Activated CD4-positive, alpha-beta T cell treated with anti-CD3 and anti-CD28 coated beads for 1 hour (primary cell): ENCODE data around the gene MOB2.
"Not testable (repeated sequence)": the region's sequence is repeated elsewhere in the genome, so short reads cannot be mapped to it uniquely, and the experiment has no call there.

Experiments used
- DNase-seq: peaks from one replicate; pipeline ENCODE4 v3.0.0-alpha.2; 2020

Gene MOB2

GRCh38 chr11:1517117-1518005 is 30.8 kb upstream of the MOB2 start:
- DNase-seq, result no peak

GRCh38 chr11:1516273-1517067 is 29.9 kb upstream of the MOB2 start:
- DNase-seq, result no peak

- DNase-seq, result peak; percentile 59
Observed at GRCh38 chr11:1515082-1516060, 28.8 kb upstream of the MOB2 start.

- no peak for DNase-seq
Observed at GRCh38 chr11:1514336-1515061, 27.9 kb upstream of the MOB2 start.

GRCh38 chr11:1513326-1514296 is 27.0 kb upstream of the MOB2 start:
- DNase-seq, result no peak

GRCh38 chr11:1512531-1513258 is 26.1 kb upstream of the MOB2 start:
- not testable (repeated sequence) for DNase-seq

- DNase-seq, result no peak
Observed at GRCh38 chr11:1511937-1512496, 25.4 kb upstream of the MOB2 start.

DNA sequence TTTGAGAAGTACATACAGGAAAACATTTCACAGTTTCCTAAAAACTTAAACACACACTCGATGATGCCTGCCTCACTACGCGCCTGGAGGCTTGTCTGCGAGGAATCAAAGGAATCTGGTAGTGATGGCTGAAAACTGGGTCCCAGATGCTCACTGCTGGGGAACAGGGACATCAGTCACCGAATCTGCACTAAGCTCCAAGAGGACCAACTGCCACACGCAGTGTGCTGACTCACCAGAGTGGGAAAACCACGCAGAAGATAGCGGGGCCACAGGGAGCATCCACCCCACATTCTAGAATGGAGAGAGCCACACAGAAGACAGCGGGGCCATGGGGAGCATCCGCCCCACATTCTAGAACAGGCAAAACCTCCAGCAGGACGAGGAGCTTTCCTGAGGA is 24.3 kb upstream of the MOB2 start:
- DNase-seq, result no peak

DNA sequence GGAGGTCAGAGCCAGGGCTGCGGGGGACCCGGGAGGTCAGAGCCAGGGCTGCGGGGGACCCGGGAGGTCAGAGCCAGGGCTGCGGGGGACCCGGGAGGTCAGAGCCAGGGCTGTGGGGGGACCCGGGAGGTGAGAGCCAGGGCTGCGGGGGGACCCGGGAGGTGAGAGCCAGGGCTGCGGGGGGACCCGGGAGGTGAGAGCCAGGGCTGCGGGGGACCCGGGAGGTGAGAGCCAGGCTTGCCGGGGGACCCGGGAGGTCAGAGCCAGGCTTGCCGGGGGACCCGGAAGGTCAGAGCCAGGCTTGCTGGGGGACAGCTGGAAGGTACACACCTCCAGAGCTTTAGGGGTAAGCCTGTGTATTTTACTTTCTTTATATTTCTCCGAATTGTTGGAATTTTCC is 23.8 kb upstream of the MOB2 start:
- DNase-seq, result not testable (repeated sequence)

- no peak for DNase-seq
Observed at GRCh38 chr11:1509626-1510255, 23.2 kb upstream of the MOB2 start.

DNA sequence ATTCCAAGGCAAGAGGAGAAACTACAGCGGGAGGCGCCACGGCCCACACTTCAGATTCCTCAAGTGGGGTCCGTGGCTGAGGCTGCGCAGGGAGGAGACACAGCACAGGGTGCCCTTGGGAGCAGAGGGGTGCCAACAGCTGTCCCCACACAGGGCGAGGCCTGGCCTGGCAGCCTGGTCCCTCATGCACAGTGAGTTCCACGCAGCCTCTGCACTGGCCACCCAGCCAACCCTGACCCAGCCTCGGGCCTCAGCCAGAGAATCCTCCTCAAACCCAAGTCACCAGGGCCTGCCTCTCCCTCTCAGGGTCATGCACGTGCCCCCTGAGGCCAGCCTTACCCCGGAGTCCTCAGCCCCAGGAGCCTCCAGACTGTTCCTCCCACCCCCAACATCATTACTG is 22.4 kb upstream of the MOB2 start:
- no peak for DNase-seq

- DNase-seq, result no peak
Observed at GRCh38 chr11:1508491-1508891, 21.9 kb upstream of the MOB2 start.

DNA sequence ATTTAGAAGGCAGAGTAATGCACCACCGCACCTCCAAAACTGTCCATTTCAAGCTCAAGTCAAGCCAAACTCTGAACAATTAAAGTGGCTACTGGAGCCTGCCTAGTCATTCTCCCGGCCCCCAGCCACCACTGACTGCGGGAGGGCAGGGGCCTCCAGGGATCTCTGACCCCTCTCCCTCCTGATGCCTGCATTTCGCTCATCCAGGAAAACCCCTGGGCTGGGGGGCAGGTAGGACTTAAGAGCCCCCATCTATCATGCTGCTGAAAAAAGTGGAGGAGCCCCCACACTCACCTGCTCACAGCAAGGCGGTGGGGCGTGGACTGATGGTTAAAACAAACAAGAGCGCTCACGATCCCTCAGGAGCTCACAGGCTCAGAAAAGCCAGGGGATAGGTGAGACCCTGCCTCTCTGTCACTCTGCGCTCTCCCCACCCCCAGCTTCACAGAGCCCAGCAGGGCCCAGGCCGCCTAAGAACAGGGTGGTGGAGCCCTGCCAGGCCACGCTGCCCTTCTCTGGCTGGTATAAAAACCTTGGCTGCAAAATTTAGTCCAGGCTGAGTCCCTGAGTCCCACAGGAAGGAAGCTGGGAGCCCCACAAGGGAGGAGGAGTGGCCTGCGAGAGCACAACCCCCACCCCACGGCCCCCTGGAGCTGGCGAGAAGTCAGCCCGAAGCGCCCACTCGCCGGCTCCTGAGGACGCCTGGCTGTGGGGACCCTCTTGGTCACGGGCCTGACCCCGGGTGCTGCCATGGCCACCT is 21.0 kb upstream of the MOB2 start:
- no peak for DNase-seq

- no peak for DNase-seq
Observed at GRCh38 chr11:1506981-1507380, 20.4 kb upstream of the MOB2 start.

DNA sequence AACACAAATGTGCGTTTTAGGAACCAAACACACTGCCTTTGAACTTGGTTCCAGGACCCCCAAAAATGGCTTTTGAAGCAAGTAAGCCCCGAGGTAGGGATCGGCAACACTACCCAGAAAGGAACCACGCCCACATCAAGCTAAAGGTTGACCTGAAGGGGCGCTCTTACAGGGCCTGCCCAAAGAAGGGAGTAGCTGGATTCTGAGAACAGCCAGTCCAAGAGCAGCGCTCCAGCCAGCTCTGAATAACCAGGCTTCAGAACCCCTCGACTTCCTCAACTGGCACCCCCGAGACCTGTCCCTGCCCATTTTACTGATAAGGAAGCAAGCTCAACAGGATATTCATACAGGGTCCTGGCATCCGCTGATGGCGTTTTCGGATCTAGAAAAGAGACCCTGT is 18.9 kb upstream of the MOB2 start:
- DNase-seq, result no peak

- no peak for DNase-seq
Observed at GRCh38 chr11:1504581-1505290, 18.2 kb upstream of the MOB2 start.

- no peak for DNase-seq
Observed at GRCh38 chr11:1504138-1504537, 17.6 kb upstream of the MOB2 start.

- DNase-seq, result no peak
Observed at GRCh38 chr11:1503708-1504104, 17.1 kb upstream of the MOB2 start.
